ENCODE data around the gene SERPINA6.

DNA sequence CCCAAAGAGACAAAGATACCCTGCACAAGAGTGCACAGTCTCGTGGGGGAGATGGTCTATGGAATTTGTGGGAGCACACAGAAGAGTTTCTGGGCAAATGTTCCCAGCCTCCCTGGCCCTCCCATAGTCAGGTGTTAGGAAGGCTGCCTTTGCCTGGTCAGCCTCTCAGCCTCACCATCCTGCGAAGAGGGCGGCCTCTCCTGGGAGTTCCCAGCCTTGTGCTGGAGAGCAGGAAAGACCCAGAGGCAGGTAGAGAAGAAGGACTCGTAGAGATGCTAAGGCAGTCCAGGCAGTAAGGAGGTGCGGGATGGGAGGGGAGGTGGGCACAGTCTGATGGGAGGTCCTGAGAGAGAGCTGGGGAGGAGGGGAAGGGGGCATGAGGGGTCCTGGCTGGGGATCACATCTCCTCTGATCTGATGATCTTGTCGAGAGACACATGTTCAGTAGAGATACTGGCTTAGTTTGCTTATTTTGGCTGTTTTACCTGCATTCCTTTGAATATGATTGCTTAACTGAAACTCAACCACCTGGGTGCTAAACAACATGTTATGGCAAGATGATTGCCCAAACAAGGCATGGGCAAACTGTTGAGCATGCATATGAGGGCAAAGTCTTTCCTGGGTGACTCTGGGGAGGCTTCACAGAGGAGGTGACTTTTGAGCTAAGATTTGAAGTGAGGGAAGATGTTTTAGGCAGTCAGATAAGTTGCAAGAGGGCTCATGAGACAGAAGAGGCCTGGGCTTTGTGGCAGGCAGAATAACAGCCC, 10.5 kb downstream of the SERPINA6 start:
- TF ChIP-seq, protein P1, sequence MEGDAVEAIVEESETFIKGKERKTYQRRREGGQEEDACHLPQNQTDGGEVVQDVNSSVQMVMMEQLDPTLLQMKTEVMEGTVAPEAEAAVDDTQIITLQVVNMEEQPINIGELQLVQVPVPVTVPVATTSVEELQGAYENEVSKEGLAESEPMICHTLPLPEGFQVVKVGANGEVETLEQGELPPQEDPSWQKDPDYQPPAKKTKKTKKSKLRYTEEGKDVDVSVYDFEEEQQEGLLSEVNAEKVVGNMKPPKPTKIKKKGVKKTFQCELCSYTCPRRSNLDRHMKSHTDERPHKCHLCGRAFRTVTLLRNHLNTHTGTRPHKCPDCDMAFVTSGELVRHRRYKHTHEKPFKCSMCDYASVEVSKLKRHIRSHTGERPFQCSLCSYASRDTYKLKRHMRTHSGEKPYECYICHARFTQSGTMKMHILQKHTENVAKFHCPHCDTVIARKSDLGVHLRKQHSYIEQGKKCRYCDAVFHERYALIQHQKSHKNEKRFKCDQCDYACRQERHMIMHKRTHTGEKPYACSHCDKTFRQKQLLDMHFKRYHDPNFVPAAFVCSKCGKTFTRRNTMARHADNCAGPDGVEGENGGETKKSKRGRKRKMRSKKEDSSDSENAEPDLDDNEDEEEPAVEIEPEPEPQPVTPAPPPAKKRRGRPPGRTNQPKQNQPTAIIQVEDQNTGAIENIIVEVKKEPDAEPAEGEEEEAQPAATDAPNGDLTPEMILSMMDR (optimal IDR thresholded peaks at IDR 0.05 in 1 of 3, IDR thresholded peaks at IDR 0.05 in 1 of 3, conservative IDR thresholded peaks at IDR 0.05 in 1 of 3; ENCODE audit: extremely low read depth in 1 of 3, insufficient read depth in 2 of 3, low read length in 3 of 3): peak in 1 of 3 experiments; percentile 34
- TF ChIP-seq EZH2 (IDR thresholded peaks at IDR 0.05; ENCODE audit: low read length): no peak
